ENCODE measurements around the gene CBX8.

DNA sequence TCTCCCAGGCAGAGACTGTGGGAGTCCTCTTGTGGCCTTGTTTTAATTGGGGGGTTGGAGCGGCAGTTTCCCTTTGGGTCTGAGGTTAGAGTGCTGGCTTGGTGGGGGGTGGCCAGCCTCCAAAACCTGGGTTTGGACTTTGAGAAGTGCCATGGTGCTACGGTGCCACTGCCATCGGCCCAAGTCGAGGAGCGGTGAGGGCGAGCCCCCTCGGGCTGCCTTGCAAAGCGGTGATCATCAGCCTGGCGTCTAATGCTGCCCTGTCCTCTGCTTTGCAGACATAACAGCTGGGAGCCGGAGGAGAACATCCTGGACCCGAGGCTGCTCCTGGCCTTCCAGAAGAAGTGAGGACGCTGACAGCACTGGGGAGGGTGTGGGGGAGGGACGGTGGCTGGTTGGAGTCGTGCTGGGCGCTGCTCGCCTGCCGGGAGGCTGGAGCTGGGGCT, 17.8 kb downstream of the CBX8 start:
- TF ChIP-seq HDGF (IDR thresholded peaks at IDR 0.05; ENCODE audit: borderline replicate concordance) (no peak), L3MBTL2 (conservative IDR thresholded peaks at IDR 0.05) (no peak), FOXM1 (IDR thresholded peaks at IDR 0.05; ENCODE audit: borderline replicate concordance) (no peak), ELF4 (IDR thresholded peaks at IDR 0.05) (no peak), ARNT (IDR thresholded peaks at IDR 0.05) (no peak), LEF1 (IDR thresholded peaks at IDR 0.05; ENCODE audit: borderline replicate concordance) (no peak), NFRKB (IDR thresholded peaks at IDR 0.05) (no peak), FOXK2 (IDR thresholded peaks at IDR 0.05) (no peak), PKNOX1 (IDR thresholded peaks at IDR 0.05) (no peak), SP1 (IDR thresholded peaks at IDR 0.05) (no peak), SUZ12 (IDR thresholded peaks at IDR 0.05) (no peak), TARDBP (IDR thresholded peaks at IDR 0.05) (no peak), BHLHE40 (IDR thresholded peaks at IDR 0.05; ENCODE audit: borderline replicate concordance) (no peak)
